Measurements from ENCODE around the gene SH3RF3.

DNA sequence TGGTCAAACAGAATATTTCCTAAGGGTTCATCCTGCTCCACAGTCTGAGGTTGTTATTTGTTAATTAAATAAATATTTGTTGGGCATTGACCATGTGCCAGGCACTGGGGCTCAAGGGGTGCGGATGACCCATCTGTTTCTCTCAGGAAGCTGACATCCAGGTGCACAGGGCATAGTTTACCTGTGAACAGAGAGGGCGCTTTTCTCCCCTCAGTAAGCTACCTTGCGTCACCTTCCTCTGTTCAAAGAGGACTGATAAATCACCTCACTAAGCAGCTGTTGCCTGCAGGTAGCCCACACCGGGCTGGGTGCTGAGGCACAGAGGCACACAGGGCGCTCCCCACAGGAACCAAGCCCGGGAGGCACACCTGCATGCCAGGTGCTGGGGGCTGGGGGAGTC, 41.6 kb downstream of the SH3RF3 start:
- TF ChIP-seq, protein P1, sequence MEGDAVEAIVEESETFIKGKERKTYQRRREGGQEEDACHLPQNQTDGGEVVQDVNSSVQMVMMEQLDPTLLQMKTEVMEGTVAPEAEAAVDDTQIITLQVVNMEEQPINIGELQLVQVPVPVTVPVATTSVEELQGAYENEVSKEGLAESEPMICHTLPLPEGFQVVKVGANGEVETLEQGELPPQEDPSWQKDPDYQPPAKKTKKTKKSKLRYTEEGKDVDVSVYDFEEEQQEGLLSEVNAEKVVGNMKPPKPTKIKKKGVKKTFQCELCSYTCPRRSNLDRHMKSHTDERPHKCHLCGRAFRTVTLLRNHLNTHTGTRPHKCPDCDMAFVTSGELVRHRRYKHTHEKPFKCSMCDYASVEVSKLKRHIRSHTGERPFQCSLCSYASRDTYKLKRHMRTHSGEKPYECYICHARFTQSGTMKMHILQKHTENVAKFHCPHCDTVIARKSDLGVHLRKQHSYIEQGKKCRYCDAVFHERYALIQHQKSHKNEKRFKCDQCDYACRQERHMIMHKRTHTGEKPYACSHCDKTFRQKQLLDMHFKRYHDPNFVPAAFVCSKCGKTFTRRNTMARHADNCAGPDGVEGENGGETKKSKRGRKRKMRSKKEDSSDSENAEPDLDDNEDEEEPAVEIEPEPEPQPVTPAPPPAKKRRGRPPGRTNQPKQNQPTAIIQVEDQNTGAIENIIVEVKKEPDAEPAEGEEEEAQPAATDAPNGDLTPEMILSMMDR (IDR thresholded peaks at IDR 0.05), result no peak; the same call in 1 of the 2 replicates
- TF ChIP-seq POLR2AphosphoS5 (IDR thresholded peaks at IDR 0.05; ENCODE audit: low read depth, low read length), result no peak

Measured in Panc1 (cell line).